ENCODE results near the gene ZNF264.
"Not testable (repeated sequence)": the region's sequence is repeated elsewhere in the genome, so short reads cannot be mapped to it uniquely, and the experiment has no call there.

ZNF264 gene

GRCh38 chr19:57192077-57192420 lies 749 bp downstream of the ZNF264 start:
- peaks cover 19 to 30% (median 25%) of the 10 kb centered on the region in 10 experiments for H3K4me1 ChIP-seq
- H4K20me1 ChIP-seq = peaks cover 0 to 29% (median 6%) of the 10 kb centered on the region in 11 experiments; a peak in 7 of 22 replicates
- peak overlapping the region; percentile 80 to 93 (median 90) for H3K9ac ChIP-seq
- no peaks in the 10 kb centered on the region for H3K27me3 ChIP-seq
- TF ChIP-seq Cebpa-rat (IDR thresholded peaks at IDR 0.05) = no peak
- H3K4me3 ChIP-seq = peak overlapping the region; percentile 88 to 99 (median 96)
- peaks cover 39 to 79% (median 56%) of the 10 kb centered on the region in 11 experiments for H3K9me3 ChIP-seq (replicated peaks in 1 of 11)
- H3K27ac ChIP-seq = peak overlapping the region; percentile 74 to 92 (median 83)
- H3K36me3 ChIP-seq = peaks cover 39 to 51% (median 45%) of the 10 kb centered on the region in 11 experiments
- peak overlapping the region; percentile 86 to 98 (median 94) for H3K4me2 ChIP-seq

- peaks cover 0 to 29% (median 10%) of the 10 kb centered on the region in 11 experiments; a peak in 7 of 22 replicates for H4K20me1 ChIP-seq
- TF ChIP-seq Cebpa-rat (IDR thresholded peaks at IDR 0.05) = no peak
- peak overlapping the region; percentile 86 to 98 (median 94) for H3K4me2 ChIP-seq
- peaks cover 29 to 69% (median 47%) of the 10 kb centered on the region in 11 experiments; a peak in 21 of 22 replicates for H3K9me3 ChIP-seq (replicated peaks in 1 of 11)
- no peak overlapping the region for H3K27ac ChIP-seq
- peak overlapping the region in 3 of 11 experiments; percentile 90 to 92 (median 92); a peak in 3 of 22 replicates for H3K9ac ChIP-seq
- peaks cover 19 to 30% (median 25%) of the 10 kb centered on the region in 10 experiments for H3K4me1 ChIP-seq
- H3K36me3 ChIP-seq = peaks cover 48 to 57% (median 54%) of the 10 kb centered on the region in 11 experiments
- peak overlapping the region; percentile 88 to 99 (median 96); a peak in 19 of 20 replicates for H3K4me3 ChIP-seq
- no peaks in the 10 kb centered on the region for H3K27me3 ChIP-seq
Measured at GRCh38 chr19:57192993-57193392, 1.7 kb downstream of the ZNF264 start.

GRCh38 chr19:57197874-57198273 lies 6.6 kb downstream of the ZNF264 start:
- H3K27me3 ChIP-seq, H3K4me3 ChIP-seq, H3K27ac ChIP-seq, H3K4me2 ChIP-seq, H3K9ac ChIP-seq, H3K4me1 ChIP-seq: not testable (repeated sequence)
- peaks cover 0 to 40% (median 14%) of the 10 kb centered on the region in 11 experiments; a peak in 16 of 22 replicates for H3K9me3 ChIP-seq (replicated peaks in 1 of 11)
- H4K20me1 ChIP-seq = peaks cover 6 to 54% (median 22%) of the 10 kb centered on the region in 11 experiments; a peak in 16 of 22 replicates
- H3K36me3 ChIP-seq = peaks cover 94 to 100% (median 98%) of the 10 kb centered on the region in 11 experiments

GRCh38 chr19:57202160-57202559 lies 10.9 kb downstream of the ZNF264 start:
- no peak for TF ChIP-seq Cebpa-rat (IDR thresholded peaks at IDR 0.05)
- peaks cover 85 to 97% (median 92%) of the 10 kb centered on the region in 11 experiments for H3K36me3 ChIP-seq

GRCh38 chr19:57210381-57210780 lies 19.1 kb downstream of the ZNF264 start:
- TF ChIP-seq Cebpa-rat (IDR thresholded peaks at IDR 0.05) = no peak
- H3K27me3 ChIP-seq = no peaks in the 10 kb centered on the region
- H3K4me2 ChIP-seq = no peak overlapping the region
- H3K4me1 ChIP-seq = peaks cover 0 to 7% (median 0%) of the 10 kb centered on the region in 10 experiments; a peak in 2 of 20 replicates
- no peak overlapping the region for H3K27ac ChIP-seq
- H4K20me1 ChIP-seq = peaks cover 28 to 89% (median 69%) of the 10 kb centered on the region in 11 experiments; a peak in 20 of 22 replicates
- peaks cover 79 to 97% (median 88%) of the 10 kb centered on the region in 11 experiments for H3K36me3 ChIP-seq
- no peak overlapping the region for H3K4me3 ChIP-seq
- 0 out of 22 replicates have a peak, but pooled peaks cover 0 to 7% (median 0%) of the 10 kb centered on the region in 11 experiments for H3K9me3 ChIP-seq (replicated peaks in 1 of 11)
- no peak overlapping the region for H3K9ac ChIP-seq

More at GRCh38 chr19:57202160-57202559, 10.9 kb downstream of the ZNF264 start:
- H3K9ac ChIP-seq = no peak overlapping the region
- no peak overlapping the region for H3K4me3 ChIP-seq
- H3K27ac ChIP-seq = no peak overlapping the region
- H3K4me2 ChIP-seq = no peak overlapping the region
- H3K27me3 ChIP-seq = no peaks in the 10 kb centered on the region
- peaks cover 0 to 2% (median 0%) of the 10 kb centered on the region in 10 experiments; a peak in 1 of 20 replicates for H3K4me1 ChIP-seq
- H3K9me3 ChIP-seq (replicated peaks in 1 of 11) = peaks cover 0 to 8% (median 0%) of the 10 kb centered on the region in 11 experiments; a peak in 2 of 22 replicates
- peaks cover 20 to 75% (median 45%) of the 10 kb centered on the region in 11 experiments; a peak in 18 of 22 replicates for H4K20me1 ChIP-seq

GRCh38 chr19:57212109-57212508 lies 20.8 kb downstream of the ZNF264 start:
- H3K4me3 ChIP-seq = no peak overlapping the region
- no peak overlapping the region for H3K9ac ChIP-seq
- H3K27me3 ChIP-seq = no peaks in the 10 kb centered on the region
- H3K9me3 ChIP-seq (replicated peaks in 1 of 11) = 0 out of 22 replicates have a peak, but pooled peaks cover 0 to 7% (median 0%) of the 10 kb centered on the region in 11 experiments
- no peak overlapping the region for H3K27ac ChIP-seq
- peaks cover 0 to 5% (median 0%) of the 10 kb centered on the region in 10 experiments; a peak in 2 of 20 replicates for H3K4me1 ChIP-seq
- no peak for TF ChIP-seq Cebpa-rat (IDR thresholded peaks at IDR 0.05)
- H4K20me1 ChIP-seq = peaks cover 31 to 95% (median 78%) of the 10 kb centered on the region in 11 experiments; a peak in 20 of 22 replicates
- no peak overlapping the region for H3K4me2 ChIP-seq
- H3K36me3 ChIP-seq = peaks cover 79 to 99% (median 92%) of the 10 kb centered on the region in 11 experiments

GRCh38 chr19:57227502-57227901 lies 36.2 kb downstream of the ZNF264 start:
- no peak for TF ChIP-seq Cebpa-rat (IDR thresholded peaks at IDR 0.05)
- Histone ChIP-seq H3K27me3 (peaks cover 21 to 79% (median 32%) of the 10 kb centered on the region in 11 experiments), H3K4me3 (no peak overlapping the region), H3K27ac (no peak overlapping the region), H3K9me3 (replicated peaks in 1 of 11) (peaks cover 0 to 6% (median 0%) of the 10 kb centered on the region in 11 experiments; a peak in 3 of 22 replicates), H3K4me2 (no peak overlapping the region), H3K4me1 (peaks cover 15 to 21% (median 17%) of the 10 kb centered on the region in 10 experiments), H3K36me3 (no peaks in the 10 kb centered on the region), H4K20me1 (peaks cover 5 to 100% (median 92%) of the 10 kb centered on the region in 11 experiments; a peak in 19 of 22 replicates), H3K9ac (no peak overlapping the region)

- Histone ChIP-seq H4K20me1 (peaks cover 0 to 94% (median 79%) of the 10 kb centered on the region in 11 experiments; a peak in 18 of 22 replicates), H3K4me1 (peaks cover 30 to 39% (median 35%) of the 10 kb centered on the region in 10 experiments), H3K27me3 (peaks cover 47 to 88% (median 60%) of the 10 kb centered on the region in 11 experiments), H3K9ac (peak overlapping the region in 2 of 11 experiments; percentile 22 to 52; a peak in 2 of 22 replicates), H3K4me3 (no peak overlapping the region), H3K27ac (peak overlapping the region in 2 of 11 experiments; percentile 47 to 54; a peak in 2 of 22 replicates), H3K4me2 (peak overlapping the region; percentile 52 to 94 (median 84)), H3K9me3 (replicated peaks in 1 of 11) (peaks cover 0 to 6% (median 0%) of the 10 kb centered on the region in 11 experiments; a peak in 3 of 22 replicates), H3K36me3 (no peaks in the 10 kb centered on the region)
- TF ChIP-seq Cebpa-rat (IDR thresholded peaks at IDR 0.05) = no peak
Measured at GRCh38 chr19:57231686-57232085, 40.4 kb downstream of the ZNF264 start.

GRCh38 chr19:57233207-57233606 lies 41.9 kb downstream of the ZNF264 start:
- Histone ChIP-seq H3K27me3 (peaks cover 47 to 88% (median 64%) of the 10 kb centered on the region in 11 experiments), H3K4me1 (peaks cover 30 to 39% (median 35%) of the 10 kb centered on the region in 10 experiments), H3K4me3 (peak overlapping the region in 2 of 10 experiments; percentile 4 to 32; a peak in 2 of 20 replicates), H3K9ac (no peak overlapping the region), H3K4me2 (peak overlapping the region; percentile 52 to 94 (median 80)), H3K36me3 (no peaks in the 10 kb centered on the region), H4K20me1 (peaks cover 0 to 79% (median 65%) of the 10 kb centered on the region in 11 experiments; a peak in 18 of 22 replicates), H3K27ac (0 out of 22 replicates have a peak overlapping the region, but pooled peaks of 2 of the 11 experiments have one; percentile 10 to 17), H3K9me3 (replicated peaks in 1 of 11) (peaks cover 0 to 6% (median 0%) of the 10 kb centered on the region in 11 experiments; a peak in 3 of 22 replicates)
- peak in 1 of 11 experiments; percentile 35; a peak in 1 of 22 replicates for TF ChIP-seq Cebpa-rat (IDR thresholded peaks at IDR 0.05)
